GM10847 (cell line): ENCODE data around the gene MINDY4.

Experiments used
- POLR2A ChIP-seq: IDR thresholded peaks from 2 replicates; pipeline ENCODE4 v1.6.1; 2011; ENCODE audit not compliant: insufficient read length; ENCODE audit errors: extremely low read depth

MINDY4 gene

GRCh38 chr7:30735631-30736030 lies 35.6 kb upstream of the MINDY4 start:
- TF ChIP-seq POLR2A = no peak

- TF ChIP-seq POLR2A = no peak
Observed at GRCh38 chr7:30736291-30736690, 34.9 kb upstream of the MINDY4 start.

GRCh38 chr7:30738026-30738915 lies 32.9 kb upstream of the MINDY4 start:
- TF ChIP-seq POLR2A = no peak

GRCh38 chr7:30739691-30740090 lies 31.5 kb upstream of the MINDY4 start:
- TF ChIP-seq POLR2A = no peak

DNA sequence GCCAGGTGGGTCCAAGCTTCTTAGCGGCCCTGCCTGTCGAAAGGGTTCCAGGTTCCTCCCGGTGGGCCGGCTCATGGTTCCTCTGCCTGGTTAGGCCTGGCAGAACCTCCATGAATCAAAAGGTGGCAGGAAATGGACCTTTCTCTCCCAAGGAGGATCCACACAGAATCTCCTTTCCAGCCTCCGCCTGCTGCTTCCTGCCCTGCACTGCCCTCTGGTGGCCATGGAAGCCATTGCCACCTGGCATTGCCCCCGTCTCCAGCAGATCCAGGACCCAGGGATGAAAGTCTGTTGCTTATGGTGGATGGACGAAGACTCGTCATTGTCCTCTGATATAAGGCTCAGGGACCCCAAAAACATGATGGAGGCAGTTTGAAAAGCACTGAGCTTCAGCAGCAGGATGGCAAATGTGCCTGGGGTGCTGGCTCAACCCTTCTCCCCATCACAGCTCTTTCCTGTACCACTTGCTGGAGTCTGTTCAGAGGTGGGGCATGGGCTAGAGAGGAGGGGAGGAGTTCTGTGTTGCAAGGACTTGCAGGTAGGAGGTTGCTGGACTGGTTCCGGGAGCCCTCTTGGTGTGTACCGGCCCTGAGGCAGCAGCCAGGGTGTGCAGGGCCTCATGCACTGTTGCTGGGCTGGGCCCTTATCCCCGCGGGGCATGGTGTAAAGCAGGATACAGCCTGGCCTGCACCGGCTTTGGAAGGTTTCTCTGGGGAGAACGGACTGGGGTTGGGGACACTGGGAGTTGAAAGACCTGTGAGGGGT lies 30.6 kb upstream of the MINDY4 start:
- no peak for TF ChIP-seq POLR2A

- no peak for TF ChIP-seq POLR2A
Observed at GRCh38 chr7:30741289-30741688, 29.9 kb upstream of the MINDY4 start.

DNA sequence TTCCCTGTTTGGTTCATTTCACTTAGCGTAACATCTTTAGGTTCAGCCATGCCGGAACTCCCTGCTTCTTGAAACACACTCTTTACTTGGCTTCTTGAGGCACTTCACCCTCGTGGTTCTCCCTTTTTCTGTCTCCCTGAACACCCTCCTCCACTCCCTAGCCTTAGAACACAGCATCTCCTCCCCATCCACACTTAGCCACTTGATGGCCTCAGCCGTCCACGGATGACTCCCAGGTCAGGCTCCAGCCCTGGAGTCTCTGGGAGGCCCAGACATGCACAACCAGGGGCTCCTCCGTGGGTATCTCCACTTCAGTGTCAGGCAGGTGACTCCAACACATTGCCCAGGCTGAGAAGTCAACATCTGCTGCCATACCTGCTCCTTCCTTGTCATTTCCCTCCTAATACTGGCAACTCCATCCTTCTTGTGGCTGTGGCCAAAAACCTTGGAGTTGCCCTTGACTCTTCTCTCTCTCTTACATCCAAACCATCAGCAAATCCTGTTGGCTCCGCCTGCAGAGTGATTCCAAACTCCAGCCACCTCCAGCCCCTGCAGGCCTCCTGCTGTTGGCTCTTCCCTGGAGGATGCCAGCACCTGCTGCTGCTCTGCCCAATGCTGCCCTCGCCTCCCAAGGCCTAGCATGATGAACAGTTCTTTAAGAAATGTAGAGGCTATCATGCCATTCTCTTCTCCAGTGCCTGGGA lies 27.7 kb upstream of the MINDY4 start:
- TF ChIP-seq POLR2A = no peak

GRCh38 chr7:30744075-30744417 lies 27.2 kb upstream of the MINDY4 start:
- TF ChIP-seq POLR2A = no peak

DNA sequence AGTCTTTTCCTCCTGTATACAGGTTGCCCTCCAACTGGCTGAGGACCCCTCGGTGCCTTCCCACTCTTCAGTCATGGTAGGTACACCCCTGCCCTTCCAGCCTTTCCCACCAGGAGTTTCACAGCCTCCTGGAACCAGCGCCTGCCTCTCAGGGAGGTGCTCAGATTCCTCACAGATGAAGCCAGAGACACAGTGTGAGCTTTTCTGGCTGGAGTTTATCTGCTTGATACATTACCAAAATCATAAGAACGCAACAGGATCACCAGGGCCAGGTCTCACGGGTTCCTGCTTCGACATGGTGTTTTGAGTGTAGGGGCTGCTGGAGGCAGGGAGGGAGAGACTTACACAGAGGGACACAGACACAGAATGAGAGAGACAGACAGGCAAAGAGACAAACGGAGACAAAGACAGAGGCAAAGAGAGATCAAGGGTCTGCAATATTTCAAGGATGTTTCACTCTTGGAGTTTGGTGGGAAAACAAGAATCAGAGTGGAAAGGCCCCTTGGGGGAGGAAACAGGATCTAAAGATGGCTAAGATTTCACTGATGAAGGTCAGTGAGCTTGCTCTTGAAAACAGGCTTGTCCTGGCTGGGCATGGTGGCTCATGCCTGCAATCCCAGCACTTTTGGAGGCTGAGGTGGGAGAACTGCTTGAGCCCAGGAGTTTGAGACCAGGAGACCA lies 25.8 kb upstream of the MINDY4 start:
- TF ChIP-seq POLR2A = no peak

- no peak for TF ChIP-seq POLR2A
Observed at GRCh38 chr7:30750010-30750409, 21.2 kb upstream of the MINDY4 start.

DNA sequence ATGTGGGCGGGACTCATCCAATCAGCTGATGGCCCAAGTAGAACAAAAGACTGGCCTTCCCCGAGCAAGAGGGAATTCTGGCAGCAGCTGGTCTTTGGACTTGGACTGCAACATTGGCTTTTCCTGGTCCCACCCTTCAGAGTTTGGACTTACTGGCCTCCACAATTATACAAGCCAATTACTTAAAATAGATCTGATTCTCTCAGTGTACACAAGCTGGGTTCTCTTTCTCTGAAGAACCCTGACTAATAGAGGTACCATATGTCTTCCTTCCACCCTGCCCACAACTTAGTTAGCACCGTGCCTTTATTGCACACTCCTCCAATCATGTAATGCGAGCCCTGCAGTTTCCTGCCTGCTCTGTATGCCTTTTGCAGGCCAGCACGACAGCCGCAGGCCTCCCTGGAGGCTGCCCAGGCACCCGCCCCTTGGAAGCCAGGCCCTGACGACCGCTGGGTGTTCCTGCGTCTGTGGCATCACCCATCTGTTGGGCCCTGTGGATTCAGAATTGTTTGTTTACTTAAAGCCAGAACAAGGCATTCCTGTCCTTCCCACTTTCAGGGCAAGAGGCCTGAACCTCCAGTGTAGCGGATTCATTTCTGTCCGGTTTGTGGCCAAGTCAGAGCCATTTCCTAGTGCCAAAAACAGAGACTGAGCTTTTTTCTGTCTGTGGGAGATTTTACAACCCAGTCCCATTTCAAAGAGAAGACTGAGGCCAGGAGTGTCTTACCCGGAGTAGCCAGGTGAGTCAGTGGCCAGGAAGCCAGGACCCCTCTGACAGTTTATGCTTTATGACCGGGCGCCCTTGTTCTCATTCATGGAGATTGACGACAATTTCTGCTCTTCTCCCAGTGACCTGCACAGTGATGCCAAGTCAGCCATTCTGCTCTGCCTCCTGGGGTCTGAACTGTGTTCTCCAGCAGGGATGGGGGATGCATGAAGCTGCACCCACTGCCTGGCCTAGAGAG lies 20.2 kb upstream of the MINDY4 start:
- no peak for TF ChIP-seq POLR2A

DNA sequence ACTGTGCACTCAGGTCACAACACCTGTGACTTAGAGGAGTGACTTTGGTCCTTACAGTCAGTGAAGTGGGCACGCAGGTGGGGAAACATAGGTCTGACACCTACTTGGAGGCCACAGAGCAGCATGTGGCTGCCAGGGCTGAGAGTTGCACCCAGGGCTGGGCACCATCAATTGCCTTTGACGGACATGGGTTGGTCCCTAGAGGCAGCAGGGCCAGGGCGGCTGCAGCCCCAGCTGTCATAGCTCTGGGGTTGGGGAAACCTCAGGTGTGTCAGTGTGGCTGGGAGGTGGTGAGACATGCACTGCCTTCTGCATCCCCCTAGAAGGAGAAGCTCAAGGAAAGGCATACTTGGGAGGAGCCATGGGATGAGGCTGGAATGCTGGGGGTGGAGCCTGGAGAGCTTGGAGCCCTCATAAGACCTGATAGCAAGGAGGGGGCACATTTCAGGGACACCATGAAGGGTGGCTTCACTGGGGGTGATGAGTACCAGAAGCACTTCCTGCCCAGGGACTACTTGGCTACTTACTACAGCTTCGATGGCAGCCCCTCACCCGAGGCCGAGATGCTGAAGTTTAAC lies 19.4 kb upstream of the MINDY4 start, which contains the start of gene INMT:
TSS of gene INMT (plus strand) at position 440 of the 578 bp plus-strand sequence. CDS start at position 456, 16 bp downstream.
- TF ChIP-seq POLR2A = no peak

- no peak for TF ChIP-seq POLR2A
Observed at GRCh38 chr7:30752484-30752883, 18.7 kb upstream of the MINDY4 start.

GRCh38 chr7:30752979-30753378 lies 18.2 kb upstream of the MINDY4 start:
- TF ChIP-seq POLR2A = no peak
